Pancreas (tissue), 10 donors: ENCODE measurements around the gene C1orf167. TPM values are rescaled to one million over a fixed set of nuclear protein-coding genes. Genes with fewer than 3 reads are reported as not detected.

Experiments used
- ATAC-seq, 4 donors: fragments of 200-7000 bp; cut with Tn5 transposase; one replicate each; pipeline versions ENCODE4 v1.8.0 to v1.9.1; 2020; ENCODE audit warnings: mild to moderate bottlenecking in 4 of 4, moderate library complexity in 4 of 4
- DNase-seq, 6 donors: peaks; one replicate each; pipeline ENCODE4 v3.0.0-alpha.2; 2020
- FAIRE-seq: peaks from 2 replicates; lab custom pipeline; 2012; peaks lifted over from hg19 to GRCh38; lab: Jason Lieb, UNC
- H3K27ac ChIP-seq, 4 donors: fragments of 200-600 bp; sonication (generic); 1 replicate in 3 of 4; 2 replicates in 1 of 4; pipeline versions ENCODE4 v1.5.0 to v1.8.0; 2020
- H3K27me3 ChIP-seq, 4 donors: fragments of 200-600 bp; one replicate each; pipeline ENCODE4 v1.8.0; 2021
- H3K36me3 ChIP-seq, 3 donors: fragments of 200-600 bp; sonication (generic) in 1 of 3; one replicate each; pipeline versions ENCODE4 v1.5.0 to v1.8.0; 2020 to 2021
- H3K4me1 ChIP-seq, 3 donors: fragments of 200-600 bp; one replicate each; pipeline ENCODE4 v1.8.0; 2021
- H3K4me3 ChIP-seq, 4 donors: fragments of 200-600 bp; sonication (generic) in 2 of 4; one replicate each; pipeline versions ENCODE4 v1.5.0 to v1.8.0; 2020 to 2021
- H3K9me3 ChIP-seq, 4 donors: fragments of 200-600 bp; one replicate each; pipeline ENCODE4 v1.8.0; 2021
- CTCF ChIP-seq, 4 donors: fragments of 200-600 bp; sonication (generic) in 3 of 4; IDR thresholded peaks; one replicate each; pipeline versions ENCODE4 v1.5.0 to v1.8.0; 2021; ENCODE audit warnings: antibody characterized with exemption in 4 of 4
- WGBS, 2 donors: extraction: QIAGEN DNeasy Blood & Tissue Kit; methylation state at CpG; one replicate each; pipeline ENCODE4 v1.1.7; 2013; 5-methylcytosine and 5-hydroxymethylcytosine counted together
- intact Hi-C, 3 donors: fragments of 100-400 bp; cut with DNase I; formaldehyde crosslinking; loops; one replicate each; pipeline versions ENCODE4 v1.11.1 to v1.14.2; 2022
- polyA plus RNA-seq, 2 donors: library from polyadenylated mRNA; stranded (reverse); fragments of 200-250 nt; gene quantifications; one replicate each; pipeline ENCODE4 v1.2.3, GENCODE V29; 2013
- total RNA-seq, 6 donors: library from RNA; stranded (reverse); fragmentation: NEBNext Ultra II Directional in 4 of 6; extraction: Animal tissue kit (Norgen Biotek cat#: 25700) in 4 of 6; gene quantifications; one replicate each; pipeline versions ENCODE4 v1.2.1 to v1.2.4, GENCODE V29; 2021 to 2023
- donor health status: healthy with polysubstance abuse.
- donor health status: DM: no; HTN: no; CAD: no; lungs with moderate emphysema.
- donor health status: DM: no; HTN: no; CAD: no.
- donor health status: control.
- donor health status: control.
- donor health status: Bipolar disorder and iron deficiency.
- donor health status: DM: yes; HTN: yes; CAD: no.
- donor health status: DM: no; HTN: no; CAD: no.
- donor health status: DM: no; HTN: no; CAD: no.
- donor health status: DM: yes; HTN: yes; CAD: no.

The C1orf167 gene
- total and polyA plus RNA-seq, 8 donors = 0.37 to 1.4 (median 0.85) TPM; not detected in 5

- 87 to 93% methylated on average over 26 to 28 of the region's 28 CpGs for WGBS, 2 donors
- Histone ChIP-seq H3K27ac (no peak overlapping the region), H3K36me3 (peaks cover 8 to 69% (median 27%) of the 10 kb centered on the region in 3 donors)
These were observed 73.6 kb downstream of the C1orf167 start for GRCh38 chr1:11835441-11836225.

GRCh38 chr1:11836955-11837766, 75.2 kb downstream of the C1orf167 start:
- no peak for TF ChIP-seq CTCF (IDR thresholded peaks at IDR 0.05)
- intact Hi-C loops = loop anchor here in 2 of 3 donors (5.0 to 10.0 kb wide), 3 partner anchors 60 to 148 kb away; partner anchors contain the start of gene MFN2 (in 1 of the 2)
- Histone ChIP-seq H3K27ac (no peak overlapping the region), H3K4me1 (no peaks in the 10 kb centered on the region), H3K9me3 (no peaks in the 10 kb centered on the region), H3K4me3 (no peak overlapping the region), H3K27me3 (no peaks in the 10 kb centered on the region), H3K36me3 (peaks cover 8 to 81% (median 33%) of the 10 kb centered on the region in 3 donors)
- WGBS, 2 donors = 87 to 89% methylated on average over 36 of the region's 36 CpGs
- ATAC-seq (no peak), DNase-seq (no peak), FAIRE-seq (no peak)

More at GRCh38 chr1:11835441-11836225, 73.6 kb downstream of the C1orf167 start:
- intact Hi-C loops = loop anchor here in 2 of 3 donors (5.0 to 10.0 kb wide), 3 partner anchors 62 to 149 kb away; partner anchors contain the start of gene MFN2 (in 1 of the 2)
- Histone ChIP-seq H3K27me3 (no peaks in the 10 kb centered on the region), H3K4me1 (no peaks in the 10 kb centered on the region), H3K4me3 (no peak overlapping the region), H3K9me3 (no peaks in the 10 kb centered on the region)
- no peak for DNase-seq
- TF ChIP-seq CTCF (IDR thresholded peaks at IDR 0.05) = no peak
- FAIRE-seq = no peak
- ATAC-seq = no peak

GRCh38 chr1:11837767-11838348, 75.9 kb downstream of the C1orf167 start:
- no peak for TF ChIP-seq CTCF (IDR thresholded peaks at IDR 0.05)
- no peak overlapping the region for H3K4me3 ChIP-seq
- H3K9me3 ChIP-seq = no peaks in the 10 kb centered on the region
- H3K27ac ChIP-seq = no peak overlapping the region
- WGBS, 2 donors = 88 to 89% methylated on average over 11 of the region's 11 CpGs
- intact Hi-C loops = loop anchor here in 2 of 3 donors (5.0 to 10.0 kb wide), 3 partner anchors 59 to 147 kb away; partner anchors contain the start of gene MFN2 (in 1 of the 2)
- ATAC-seq (peak; percentile 3 to 20 (median 12)), FAIRE-seq (no peak), DNase-seq (no peak)
- H3K27me3 ChIP-seq = no peaks in the 10 kb centered on the region
- H3K36me3 ChIP-seq = peaks cover 8 to 81% (median 33%) of the 10 kb centered on the region in 3 donors
- H3K4me1 ChIP-seq = no peaks in the 10 kb centered on the region

- no peak for FAIRE-seq
These were observed 76.6 kb downstream of the C1orf167 start for GRCh38 chr1:11838349-11839272.

More at GRCh38 chr1:11838349-11839272, 76.6 kb downstream of the C1orf167 start:
- Histone ChIP-seq H3K27ac (no peak overlapping the region), H3K4me3 (no peak overlapping the region), H3K4me1 (no peaks in the 10 kb centered on the region), H3K9me3 (no peaks in the 10 kb centered on the region), H3K36me3 (peaks cover 8 to 79% (median 30%) of the 10 kb centered on the region in 3 donors), H3K27me3 (no peaks in the 10 kb centered on the region)
- peak; percentile 79 to 93 (median 92) for TF ChIP-seq CTCF (IDR thresholded peaks at IDR 0.05)
- intact Hi-C loops = loop anchor here in 2 of 3 donors (5.0 to 10.0 kb wide), 3 partner anchors 59 to 146 kb away; partner anchors contain the start of gene MFN2 (in 1 of the 2)
- ATAC-seq (peak; percentile 87 to 96 (median 92)), DNase-seq (peak; percentile 35 to 90 (median 72))
- 56 to 62% methylated on average over 40 of the region's 40 CpGs for WGBS, 2 donors
